Sigmoid colon (tissue), 7 donors: Measurements from ENCODE around the gene CTIF. TPM values are rescaled to one million over a fixed set of nuclear protein-coding genes. Genes with fewer than 3 reads are reported as not detected.

Experiments
- DNase-seq: peaks from one replicate; pipeline ENCODE4 v3.0.0-alpha.2; 2019
- H3K27ac ChIP-seq, 4 donors: fragments of 200-600 bp; sonication (generic); one replicate each; pipeline ENCODE4 v1.5.1; 2016 to 2019; ENCODE audit warnings: mild to moderate bottlenecking in 1 of 4
- H3K27me3 ChIP-seq, 3 donors: fragments of 200-600 bp; sonication (generic); one replicate each; pipeline ENCODE4 v1.5.1; 2019; ENCODE audit warnings: mild to moderate bottlenecking in 1 of 3
- H3K36me3 ChIP-seq, 4 donors: fragments of 200-600 bp; sonication (generic); one replicate each; pipeline ENCODE4 v1.5.1; 2016 to 2019
- H3K4me1 ChIP-seq, 4 donors: fragments of 200-600 bp; sonication (generic); one replicate each; pipeline ENCODE4 v1.5.1; 2017 to 2019
- H3K4me3 ChIP-seq, 4 donors: fragments of 200-600 bp; sonication (generic); one replicate each; pipeline ENCODE4 v1.5.1; 2017 to 2019; ENCODE audit warnings: mild to moderate bottlenecking in 2 of 4, moderate library complexity in 1 of 4
- H3K9me3 ChIP-seq, 4 donors: fragments of 200-600 bp in 3 of 4; sonication (generic) in 3 of 4; one replicate each; pipeline versions ENCODE4 v1.5.1 to v1.6.1; 2013 to 2019
- EP300 ChIP-seq, 4 donors: sonication (generic); formaldehyde crosslinking; IDR thresholded peaks; one replicate each; pipeline ENCODE4 v1.6.1; 2017; ENCODE audit warnings: antibody characterized with exemption in 4 of 4
- POLR2A ChIP-seq, 2 donors: fragments of 450-650 bp; IDR thresholded peaks; one replicate each; pipeline ENCODE4 v1.6.1; 2016; ENCODE audit warnings: antibody characterized with exemption in 2 of 2, mild to moderate bottlenecking in 2 of 2, moderate library complexity in 2 of 2
- POLR2AphosphoS5 ChIP-seq, 4 donors: sonication (generic); formaldehyde crosslinking; IDR thresholded peaks; one replicate each; pipeline ENCODE4 v1.6.1; 2017; ENCODE audit warnings: antibody characterized with exemption in 4 of 4
- WGBS, 2 donors: extraction: QIAGEN DNeasy Blood & Tissue Kit; methylation state at CpG; one replicate each; pipeline ENCODE4 v1.1.7; 2013; 5-methylcytosine and 5-hydroxymethylcytosine counted together
- intact Hi-C: fragments of 100-400 bp; cut with DNase I; formaldehyde crosslinking; loops from one replicate; pipeline ENCODE4 v1.15.1; 2023
- polyA plus RNA-seq, 3 donors: library from polyadenylated mRNA; stranded (reverse); fragments of 200-250 nt; gene quantifications; one replicate each; pipeline ENCODE4 v1.2.3, GENCODE V29; 2013
- total RNA-seq, 4 donors: library from RNA; depleted of rRNA; stranded (reverse); fragments of >200 nt; gene quantifications; one replicate each; pipeline ENCODE4 v1.1.0, GENCODE V29; 2016
- TF ChIP-seq, protein P1 (sequence below), 4 experiments: fragments of 450-650 bp in 3 of 4; fragments of 200-600 bp in 1 of 4; IDR thresholded peaks; one replicate each; pipeline ENCODE4 v1.5.1; 2016 to 2019; ENCODE audit warnings: antibody characterized with exemption in 4 of 4, mild to moderate bottlenecking in 3 of 4, moderate library complexity in 2 of 4
- donor health status: healthy with polysubstance abuse.
- donor health status: Bipolar disorder and iron deficiency.
- donor health status: healthy.

CTIF gene
- total and polyA plus RNA-seq, 7 donors = 3.6 to 65.9 (median 22.5) TPM

DNA sequence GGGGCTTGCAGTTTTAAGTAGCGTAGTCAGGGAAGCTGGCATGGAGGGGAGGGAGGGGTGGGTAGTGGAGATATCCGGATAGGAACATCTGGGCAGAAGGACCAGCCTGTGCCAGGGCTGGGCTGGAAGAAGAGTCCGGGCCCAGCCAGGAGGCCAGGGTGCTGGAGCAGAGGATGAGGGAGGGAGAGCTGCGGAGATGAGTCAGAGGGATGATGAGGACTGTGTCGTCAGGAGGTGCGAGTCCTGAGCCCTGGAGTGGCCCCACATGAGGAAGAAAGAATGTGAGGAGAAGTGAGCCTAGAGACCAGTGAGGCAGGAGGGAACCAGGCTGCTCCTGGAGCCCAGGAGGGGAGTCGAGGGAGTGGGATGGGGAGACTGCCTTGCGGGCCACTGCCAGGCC, 82.4 kb downstream of the CTIF start:
- no peak overlapping the region for H3K4me3 ChIP-seq
- H3K9me3 ChIP-seq = no peaks in the 10 kb centered on the region
- no peak for DNase-seq
- peaks cover 0 to 56% (median 28%) of the 10 kb centered on the region in 4 donors for H3K4me1 ChIP-seq
- intact Hi-C loops = no loop called here
- WGBS, 2 donors = 93% methylated on average over 8 of the region's 8 CpGs
- H3K27ac ChIP-seq = peak overlapping the region in 3 of 4 donors; percentile 39 to 84 (median 80)
- no peak for TF ChIP-seq POLR2A (IDR thresholded peaks at IDR 0.05)
- TF ChIP-seq EP300 (IDR thresholded peaks at IDR 0.05) = no peak
- TF ChIP-seq, protein P1, sequence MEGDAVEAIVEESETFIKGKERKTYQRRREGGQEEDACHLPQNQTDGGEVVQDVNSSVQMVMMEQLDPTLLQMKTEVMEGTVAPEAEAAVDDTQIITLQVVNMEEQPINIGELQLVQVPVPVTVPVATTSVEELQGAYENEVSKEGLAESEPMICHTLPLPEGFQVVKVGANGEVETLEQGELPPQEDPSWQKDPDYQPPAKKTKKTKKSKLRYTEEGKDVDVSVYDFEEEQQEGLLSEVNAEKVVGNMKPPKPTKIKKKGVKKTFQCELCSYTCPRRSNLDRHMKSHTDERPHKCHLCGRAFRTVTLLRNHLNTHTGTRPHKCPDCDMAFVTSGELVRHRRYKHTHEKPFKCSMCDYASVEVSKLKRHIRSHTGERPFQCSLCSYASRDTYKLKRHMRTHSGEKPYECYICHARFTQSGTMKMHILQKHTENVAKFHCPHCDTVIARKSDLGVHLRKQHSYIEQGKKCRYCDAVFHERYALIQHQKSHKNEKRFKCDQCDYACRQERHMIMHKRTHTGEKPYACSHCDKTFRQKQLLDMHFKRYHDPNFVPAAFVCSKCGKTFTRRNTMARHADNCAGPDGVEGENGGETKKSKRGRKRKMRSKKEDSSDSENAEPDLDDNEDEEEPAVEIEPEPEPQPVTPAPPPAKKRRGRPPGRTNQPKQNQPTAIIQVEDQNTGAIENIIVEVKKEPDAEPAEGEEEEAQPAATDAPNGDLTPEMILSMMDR (IDR thresholded peaks at IDR 0.05) = no peak
- TF ChIP-seq POLR2AphosphoS5 (IDR thresholded peaks at IDR 0.05) = no peak
- no peaks in the 10 kb centered on the region for H3K27me3 ChIP-seq
- H3K36me3 ChIP-seq = peaks cover 0 to 24% (median 8%) of the 10 kb centered on the region in 4 donors

DNA sequence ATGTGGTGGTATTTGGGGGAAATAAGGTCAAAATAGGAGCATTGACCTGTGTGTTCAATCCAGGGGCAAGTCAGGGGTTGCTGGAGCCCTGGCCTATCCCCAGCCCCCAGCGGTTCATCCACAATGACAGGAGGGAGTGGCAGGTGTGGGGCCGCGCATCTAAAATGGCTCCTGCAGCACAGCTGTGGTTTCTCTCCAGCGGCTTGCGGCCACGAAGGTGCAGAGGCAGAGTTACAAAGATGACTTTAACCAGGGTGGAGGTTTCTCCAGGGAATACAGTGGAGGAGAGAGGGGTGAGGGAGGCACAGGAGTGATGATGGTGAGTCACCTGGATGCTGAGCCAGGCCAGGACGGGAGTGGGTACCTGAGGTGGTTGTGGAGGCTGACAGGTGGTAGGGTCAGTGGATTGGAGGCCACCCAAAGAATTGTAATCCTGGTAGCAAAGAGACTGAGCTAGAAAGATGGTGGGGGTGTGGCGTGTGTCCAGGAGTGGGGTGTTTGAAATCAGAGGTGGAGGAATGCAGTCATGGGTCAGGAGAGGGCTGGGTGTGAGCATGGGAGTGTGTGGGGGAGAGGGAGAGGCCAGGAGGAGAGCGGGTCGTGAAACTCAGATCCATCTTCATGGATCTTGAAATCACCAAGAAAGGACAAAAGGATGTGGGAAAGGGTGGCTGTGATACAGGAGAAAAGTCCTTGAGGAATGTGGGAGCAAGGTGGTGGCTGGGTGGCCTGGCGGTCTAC, 83.2 kb downstream of the CTIF start:
- no peaks in the 10 kb centered on the region for H3K9me3 ChIP-seq
- H3K27me3 ChIP-seq = no peaks in the 10 kb centered on the region
- TF ChIP-seq POLR2A (IDR thresholded peaks at IDR 0.05) = no peak
- TF ChIP-seq POLR2AphosphoS5 (IDR thresholded peaks at IDR 0.05) = no peak
- TF ChIP-seq, protein P1 (IDR thresholded peaks at IDR 0.05) = no peak
- no peak for TF ChIP-seq EP300 (IDR thresholded peaks at IDR 0.05)
- 78 to 84% methylated on average over 11 of the region's 11 CpGs for WGBS, 2 donors
- peak overlapping the region in 3 of 4 donors; percentile 39 to 84 (median 80) for H3K27ac ChIP-seq
- H3K36me3 ChIP-seq = peaks cover 0 to 24% (median 8%) of the 10 kb centered on the region in 4 donors
- intact Hi-C loops = no loop called here
- no peak overlapping the region for H3K4me3 ChIP-seq
- H3K4me1 ChIP-seq = peaks cover 0 to 49% (median 25%) of the 10 kb centered on the region in 4 donors
- DNase-seq = no peak

DNA sequence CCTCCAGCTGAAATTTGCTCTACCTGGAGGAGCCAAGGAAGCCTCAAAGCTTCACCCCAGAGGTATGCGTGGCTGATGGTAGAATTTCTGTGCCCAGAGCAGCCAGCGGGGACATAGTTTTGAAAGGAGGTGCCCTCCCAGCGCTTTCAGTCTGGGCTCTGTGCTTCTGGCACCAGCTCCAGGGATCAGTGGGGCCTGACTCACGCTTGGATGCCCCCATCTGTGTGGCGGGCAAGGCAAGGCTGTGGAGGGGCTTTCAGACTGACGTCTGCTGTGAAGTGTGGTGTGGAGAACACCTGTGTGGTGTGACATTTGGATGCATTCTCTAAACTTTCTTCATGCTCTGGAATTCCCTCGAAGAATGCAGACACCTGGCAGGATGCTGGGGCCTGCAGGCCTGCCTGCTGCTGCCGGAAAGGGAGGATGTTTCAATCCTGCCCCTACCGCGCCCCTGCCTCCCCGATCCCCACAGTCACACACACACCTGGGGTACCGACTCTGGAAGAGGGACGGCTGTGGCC, 84.1 kb downstream of the CTIF start:
- TF ChIP-seq, protein P1 (IDR thresholded peaks at IDR 0.05) = no peak
- TF ChIP-seq EP300 (IDR thresholded peaks at IDR 0.05) = no peak
- TF ChIP-seq POLR2AphosphoS5 (IDR thresholded peaks at IDR 0.05) = no peak
- TF ChIP-seq POLR2A (IDR thresholded peaks at IDR 0.05) = no peak
- Histone ChIP-seq H3K36me3 (peaks cover 0 to 24% (median 8%) of the 10 kb centered on the region in 4 donors), H3K27ac (peak overlapping the region; percentile 47 to 84 (median 70)), H3K9me3 (no peaks in the 10 kb centered on the region), H3K4me1 (peaks cover 0 to 44% (median 20%) of the 10 kb centered on the region in 4 donors), H3K27me3 (no peaks in the 10 kb centered on the region), H3K4me3 (no peak overlapping the region)
- intact Hi-C loops = no loop called here
- WGBS, 2 donors = 73 to 83% methylated on average over 13 of the region's 13 CpGs
- no peak for DNase-seq

DNA sequence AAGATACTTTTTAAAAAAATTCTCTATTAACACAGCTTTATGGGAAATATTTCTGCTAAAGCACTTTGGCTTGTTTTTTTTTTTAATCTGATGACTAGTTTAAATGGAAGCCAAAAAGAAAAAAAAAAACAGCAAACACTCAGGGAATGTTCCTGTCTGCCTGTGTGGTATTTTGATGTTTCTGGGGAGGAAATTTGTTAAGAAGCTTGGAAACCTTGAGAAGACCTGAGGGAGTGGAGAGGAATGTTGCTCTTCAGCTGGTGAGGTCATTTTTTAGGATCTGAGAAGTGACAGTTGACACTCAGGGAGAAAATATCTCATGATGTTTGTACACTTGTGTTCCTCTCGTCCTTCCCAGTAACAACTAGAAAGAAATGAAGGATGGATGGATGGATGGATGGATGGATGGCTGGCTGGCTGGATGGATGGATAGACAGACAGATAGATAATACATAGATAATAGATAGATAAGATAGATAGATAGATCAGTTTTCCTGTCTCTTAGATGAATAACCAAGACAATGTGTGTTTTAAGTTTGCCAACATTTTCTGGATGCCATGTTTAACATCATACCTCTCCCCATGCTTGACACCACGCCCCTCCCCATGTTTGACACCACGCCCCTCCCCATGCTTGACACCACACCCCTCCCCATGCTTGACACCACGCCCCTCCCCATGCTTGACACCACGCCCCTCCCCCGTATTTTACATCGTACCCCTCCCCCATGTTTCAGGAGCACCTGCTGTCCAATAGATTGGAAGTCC, 84.8 kb downstream of the CTIF start:
- WGBS, 2 donors = 76 to 88% methylated on average over 7 of the region's 7 CpGs
- Histone ChIP-seq H3K4me1 (peaks cover 0 to 50% (median 19%) of the 10 kb centered on the region in 4 donors), H3K4me3 (no peak overlapping the region), H3K36me3 (peaks cover 0 to 24% (median 8%) of the 10 kb centered on the region in 4 donors), H3K27me3 (no peaks in the 10 kb centered on the region), H3K9me3 (no peaks in the 10 kb centered on the region), H3K27ac (peak overlapping the region; percentile 47 to 84 (median 70))
- intact Hi-C loops = no loop called here
- TF ChIP-seq EP300 (IDR thresholded peaks at IDR 0.05) (no peak), POLR2A (IDR thresholded peaks at IDR 0.05) (no peak), POLR2AphosphoS5 (IDR thresholded peaks at IDR 0.05) (no peak)
- TF ChIP-seq, protein P1 (IDR thresholded peaks at IDR 0.05) = no peak
- DNase-seq = no peak
